ENCODE data around the gene CLASP2.

CLASP2 gene

DNA sequence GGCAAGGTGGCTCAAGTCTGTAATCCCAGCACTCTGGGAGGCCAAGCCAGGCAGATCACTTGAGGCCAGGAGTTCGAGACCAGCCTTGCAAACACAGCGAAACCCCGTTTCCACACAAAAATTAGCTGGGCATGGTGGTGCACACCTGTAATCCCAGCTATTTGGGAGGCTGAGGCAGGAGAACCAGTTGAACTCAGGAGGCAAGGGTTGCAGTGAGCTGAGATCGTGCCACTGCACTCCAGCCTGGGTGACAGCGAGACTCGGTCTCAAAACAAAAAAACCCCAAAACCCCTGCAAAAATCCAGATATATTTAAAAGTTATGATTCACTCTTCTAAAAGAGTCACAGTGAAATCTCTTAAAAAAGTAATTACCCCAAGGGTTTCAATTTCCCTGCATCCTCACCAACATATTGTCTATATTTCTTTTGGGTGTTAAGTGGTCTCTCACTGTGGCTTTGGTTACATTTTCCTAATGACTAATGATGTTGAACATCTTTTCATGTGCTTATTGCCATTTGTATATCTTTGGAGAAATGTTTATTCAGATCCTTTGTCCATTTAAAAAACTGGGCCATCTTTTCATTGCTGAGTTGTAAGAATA lies 204.7 kb downstream of the CLASP2 start:
- TF ChIP-seq, protein P1, sequence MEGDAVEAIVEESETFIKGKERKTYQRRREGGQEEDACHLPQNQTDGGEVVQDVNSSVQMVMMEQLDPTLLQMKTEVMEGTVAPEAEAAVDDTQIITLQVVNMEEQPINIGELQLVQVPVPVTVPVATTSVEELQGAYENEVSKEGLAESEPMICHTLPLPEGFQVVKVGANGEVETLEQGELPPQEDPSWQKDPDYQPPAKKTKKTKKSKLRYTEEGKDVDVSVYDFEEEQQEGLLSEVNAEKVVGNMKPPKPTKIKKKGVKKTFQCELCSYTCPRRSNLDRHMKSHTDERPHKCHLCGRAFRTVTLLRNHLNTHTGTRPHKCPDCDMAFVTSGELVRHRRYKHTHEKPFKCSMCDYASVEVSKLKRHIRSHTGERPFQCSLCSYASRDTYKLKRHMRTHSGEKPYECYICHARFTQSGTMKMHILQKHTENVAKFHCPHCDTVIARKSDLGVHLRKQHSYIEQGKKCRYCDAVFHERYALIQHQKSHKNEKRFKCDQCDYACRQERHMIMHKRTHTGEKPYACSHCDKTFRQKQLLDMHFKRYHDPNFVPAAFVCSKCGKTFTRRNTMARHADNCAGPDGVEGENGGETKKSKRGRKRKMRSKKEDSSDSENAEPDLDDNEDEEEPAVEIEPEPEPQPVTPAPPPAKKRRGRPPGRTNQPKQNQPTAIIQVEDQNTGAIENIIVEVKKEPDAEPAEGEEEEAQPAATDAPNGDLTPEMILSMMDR (conservative IDR thresholded peaks at IDR 0.05; ENCODE audit: low read depth, low read length) = no peak
- no peak overlapping the region for H3K4me3 ChIP-seq (ENCODE audit: low read length)
- DNase-seq (ENCODE audit: low read depth) = no peak

DNA sequence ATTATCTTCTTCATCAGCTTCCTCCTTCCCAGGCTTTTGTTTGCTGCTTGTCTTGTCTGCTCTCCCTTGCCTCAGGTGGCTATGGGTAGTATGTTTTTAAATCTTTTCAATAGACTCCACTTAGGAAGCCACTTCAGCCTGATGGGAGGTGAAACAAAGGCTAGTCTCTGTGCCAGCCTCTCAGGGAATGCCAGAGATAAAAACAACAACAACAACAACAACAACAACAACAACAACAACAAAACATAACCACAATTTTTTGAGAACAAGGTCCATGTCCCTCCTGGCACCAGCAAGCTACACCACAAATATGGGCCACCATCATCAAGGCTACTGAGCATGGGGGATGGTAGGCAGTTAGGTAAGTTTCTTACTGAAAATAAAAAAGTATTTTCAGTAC lies 213.0 kb downstream of the CLASP2 start:
- no peak overlapping the region for H3K4me3 ChIP-seq (ENCODE audit: low read length)
- no peak for DNase-seq (ENCODE audit: low read depth)
- TF ChIP-seq, protein P1 (conservative IDR thresholded peaks at IDR 0.05; ENCODE audit: low read depth, low read length) = no peak

DNA sequence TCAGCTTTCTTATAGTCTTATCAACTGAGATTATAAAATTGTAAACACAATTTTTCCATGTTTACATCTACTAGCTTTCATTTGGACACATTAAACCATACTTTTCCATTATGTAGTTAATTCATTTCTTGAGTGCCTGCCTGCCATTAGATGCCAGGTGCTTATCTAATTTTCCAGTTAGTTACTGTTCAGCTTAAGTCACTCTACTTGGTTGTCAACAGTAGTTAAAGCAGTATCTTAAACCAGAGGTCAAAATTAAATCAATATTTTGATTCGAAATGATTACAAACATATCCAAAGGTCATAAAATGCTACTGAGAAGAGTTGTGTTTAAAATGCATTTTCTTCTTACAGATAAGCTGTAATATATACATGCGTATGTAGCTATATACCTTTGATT lies 221.6 kb downstream of the CLASP2 start:
- TF ChIP-seq, protein P1 (conservative IDR thresholded peaks at IDR 0.05; ENCODE audit: low read depth, low read length) = no peak
- no peak for DNase-seq (ENCODE audit: low read depth)
- no peak overlapping the region for H3K4me3 ChIP-seq (ENCODE audit: low read length)

- TF ChIP-seq, protein P1 (conservative IDR thresholded peaks at IDR 0.05; ENCODE audit: low read depth, low read length) = no peak
- DNase-seq (ENCODE audit: low read depth) = no peak
Measured at GRCh38 chr3:33491721-33492120, 226.3 kb downstream of the CLASP2 start.

DNA sequence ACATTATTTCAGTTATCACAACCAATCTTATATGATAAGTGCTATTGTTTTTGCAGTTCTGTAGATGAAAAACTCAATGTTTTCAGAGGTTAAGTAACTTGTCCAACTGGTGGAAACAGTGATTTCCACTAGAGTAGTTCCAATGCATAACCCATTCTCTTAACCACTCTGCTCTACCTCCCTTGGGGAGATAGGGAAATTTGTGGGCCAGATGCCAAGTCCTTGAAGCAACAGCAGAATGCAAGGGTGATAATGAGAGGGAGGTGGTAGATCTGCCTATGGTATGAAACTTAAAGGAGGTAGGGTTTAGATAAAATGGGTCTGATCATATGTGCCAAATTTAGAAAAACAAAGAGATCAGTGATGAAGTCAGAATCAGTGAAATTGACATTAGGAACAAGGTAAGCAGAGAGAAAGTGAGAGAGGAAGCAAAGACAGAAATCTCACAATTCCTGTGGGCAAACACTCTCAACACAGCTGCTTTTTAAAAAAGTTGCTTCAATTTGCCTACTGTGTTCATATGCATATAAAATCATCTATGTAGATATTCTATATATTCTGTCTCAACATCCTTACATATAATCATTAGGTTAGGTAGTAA lies 227.3 kb downstream of the CLASP2 start:
- no peak for DNase-seq (ENCODE audit: low read depth)
- H3K4me3 ChIP-seq (ENCODE audit: low read length) = no peak overlapping the region
- TF ChIP-seq, protein P1 (conservative IDR thresholded peaks at IDR 0.05; ENCODE audit: low read depth, low read length) = no peak

More at GRCh38 chr3:33491721-33492120, 226.3 kb downstream of the CLASP2 start:
- H3K4me3 ChIP-seq (ENCODE audit: low read length) = no peak overlapping the region

GRCh38 chr3:33488683-33489082 lies 229.4 kb downstream of the CLASP2 start:
- TF ChIP-seq, protein P1 (conservative IDR thresholded peaks at IDR 0.05; ENCODE audit: low read depth, low read length) = no peak
- no peak for DNase-seq (ENCODE audit: low read depth)
- no peak overlapping the region for H3K4me3 ChIP-seq (ENCODE audit: low read length)

DNA sequence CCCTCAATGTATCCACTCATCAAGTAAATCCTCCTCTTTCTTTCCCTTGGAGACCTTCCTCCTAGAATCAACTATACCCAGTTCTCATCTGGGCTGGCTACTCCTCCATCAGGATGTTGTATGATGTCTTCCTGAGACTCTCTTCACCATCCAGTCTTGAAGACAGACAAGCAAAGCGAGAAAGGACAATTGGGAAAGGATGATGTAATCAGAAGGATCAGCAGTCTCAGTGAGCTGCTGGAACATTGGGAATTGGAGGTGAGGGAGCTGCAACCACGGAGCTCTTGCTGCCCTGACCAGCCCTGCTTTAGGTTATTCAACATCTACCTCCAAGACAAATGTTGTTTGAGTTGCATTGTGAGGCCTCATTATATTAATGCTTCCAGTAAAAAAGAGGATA lies 229.8 kb downstream of the CLASP2 start:
- no peak for DNase-seq (ENCODE audit: low read depth)
- no peak overlapping the region for H3K4me3 ChIP-seq (ENCODE audit: low read length)
- TF ChIP-seq, protein P1 (conservative IDR thresholded peaks at IDR 0.05; ENCODE audit: low read depth, low read length) = no peak
